Mesenteric fat pad (tissue), 1 donor: Measurements from ENCODE around the gene NECAB3. TPM values are rescaled to one million over a fixed set of nuclear protein-coding genes. Genes with fewer than 3 reads are reported as not detected.

ENCODE experiments used
- DNase-seq: peaks from one replicate; pipeline ENCODE4 v3.0.0-alpha.2; 2020; ENCODE audit warnings: low spot score
- total RNA-seq: library from RNA; stranded (reverse); fragmentation: NEBNext Ultra II Directional; extraction: Animal tissue kit (Norgen Biotek cat#: 25700); gene quantifications from one replicate; pipeline ENCODE4 v1.2.1, GENCODE V29; 2021
- donor health status: DM: yes; HTN: yes; CAD: no.

NECAB3 gene
- total RNA-seq, 1 donor from 2014 or later = 22.5 TPM

GRCh38 chr20:33664762-33665144 is 9.5 kb downstream of the NECAB3 start:
- no peak for DNase-seq

GRCh38 chr20:33664085-33664761 is 10.0 kb downstream of the NECAB3 start:
- DNase-seq = no peak

- peak; percentile 95 for DNase-seq
These were observed 10.8 kb downstream of the NECAB3 start for GRCh38 chr20:33663161-33664084.

- no peak for DNase-seq
These were observed 12.1 kb downstream of the NECAB3 start, which contains the start of gene C20orf144 for GRCh38 chr20:33662172-33662571. C20orf144 (plus strand) TSS chr20:33662327; CDS start chr20:33662346, 19 bp downstream.

GRCh38 chr20:33660685-33661058 is 13.6 kb downstream of the NECAB3 start:
- DNase-seq = no peak

- DNase-seq = no peak
These were observed 14.1 kb downstream of the NECAB3 start for GRCh38 chr20:33660035-33660684.

GRCh38 chr20:33659341-33660034 is 14.7 kb downstream of the NECAB3 start:
- no peak for DNase-seq

GRCh38 chr20:33658929-33659328 is 15.3 kb downstream of the NECAB3 start:
- DNase-seq = no peak

- DNase-seq = no peak
These were observed 15.7 kb downstream of the NECAB3 start for GRCh38 chr20:33658510-33658909.

GRCh38 chr20:33657704-33658095 is 16.5 kb downstream of the NECAB3 start:
- no peak for DNase-seq

- no peak for DNase-seq
These were observed 17.2 kb downstream of the NECAB3 start for GRCh38 chr20:33656783-33657703.

- no peak for DNase-seq
These were observed 18.0 kb downstream of the NECAB3 start for GRCh38 chr20:33656010-33656782.

- peak; percentile 55 for DNase-seq
These were observed 19.1 kb downstream of the NECAB3 start for GRCh38 chr20:33655164-33655563.

- DNase-seq = peak; percentile 75
These were observed 19.5 kb downstream of the NECAB3 start for GRCh38 chr20:33654680-33655161.

GRCh38 chr20:33653900-33654596 is 20.2 kb downstream of the NECAB3 start:
- no peak for DNase-seq

GRCh38 chr20:33653218-33653899 is 20.9 kb downstream of the NECAB3 start:
- DNase-seq = no peak

GRCh38 chr20:33651562-33652048 is 22.6 kb downstream of the NECAB3 start:
- no peak for DNase-seq
